GM21529 (cell line): ENCODE data around the gene TLE7.

ENCODE experiments used
- ATAC-seq: cut with Tn5 transposase; IDR thresholded peaks from one replicate; pipeline ENCODE4 v1.9.1; 2021; ENCODE audit not compliant: unreplicated experiment

The TLE7 gene

GRCh38 chr16:71442051-71442440 lies at the start of gene TLE7:
TSS of gene TLE7 (minus strand) at chr16:71442054. CDS start at chr16:71433324, 8,730 bp downstream.
- no peak for ATAC-seq

- ATAC-seq = no peak
These were observed 49.2 kb upstream of the TLE7 start for GRCh38 chr16:71491054-71491453.

- ATAC-seq = no peak
These were observed 48.5 kb upstream of the TLE7 start for GRCh38 chr16:71490361-71490760.

GRCh38 chr16:71489122-71489521 lies 47.3 kb upstream of the TLE7 start, which contains the start of gene ZNF19:
TSS of gene ZNF19 (minus strand) at chr16:71489324. CDS start at chr16:71482114, 7,210 bp downstream.
- no peak for ATAC-seq

GRCh38 chr16:71484006-71484893 lies 42.4 kb upstream of the TLE7 start:
- peak; percentile 86 for ATAC-seq

- ATAC-seq = no peak
These were observed 40.7 kb upstream of the TLE7 start for GRCh38 chr16:71482569-71482968.

GRCh38 chr16:71480956-71481355 lies 39.1 kb upstream of the TLE7 start:
- ATAC-seq = no peak

GRCh38 chr16:71479420-71479819 lies 37.6 kb upstream of the TLE7 start:
- ATAC-seq = no peak

- ATAC-seq = no peak
These were observed 34.7 kb upstream of the TLE7 start for GRCh38 chr16:71476457-71477124.

GRCh38 chr16:71474864-71475263 lies 33.0 kb upstream of the TLE7 start:
- no peak for ATAC-seq

- no peak for ATAC-seq
These were observed 32.0 kb upstream of the TLE7 start for GRCh38 chr16:71473891-71474290.

- ATAC-seq = no peak
These were observed 31.1 kb upstream of the TLE7 start for GRCh38 chr16:71472931-71473330.

- ATAC-seq = no peak
These were observed 30.2 kb upstream of the TLE7 start for GRCh38 chr16:71472051-71472450.

GRCh38 chr16:71467810-71468209 lies 26.0 kb upstream of the TLE7 start:
- ATAC-seq = no peak

- no peak for ATAC-seq
These were observed 22.4 kb upstream of the TLE7 start for GRCh38 chr16:71464231-71464630.

GRCh38 chr16:71461686-71462648 lies 20.1 kb upstream of the TLE7 start, which contains the start of gene ZNF23:
TSS of gene ZNF23 (minus strand) at chr16:71462247. CDS start at chr16:71456796, 5,451 bp downstream.
- ATAC-seq = peak; percentile 96

- ATAC-seq = no peak
These were observed 19.1 kb upstream of the TLE7 start for GRCh38 chr16:71460941-71461340.

GRCh38 chr16:71460236-71460635 lies 18.4 kb upstream of the TLE7 start:
- ATAC-seq = no peak

- no peak for ATAC-seq
These were observed 17.7 kb upstream of the TLE7 start for GRCh38 chr16:71459510-71459909.

- no peak for ATAC-seq
These were observed 14.9 kb upstream of the TLE7 start for GRCh38 chr16:71456801-71457200.

- no peak for ATAC-seq
These were observed 11.2 kb upstream of the TLE7 start for GRCh38 chr16:71453036-71453435.
